HEK293T (cell line): ENCODE data around the gene ATP6V1E1.

ENCODE experiments used
- FOXA1 ChIP-seq: fragments of 450-650 bp; IDR thresholded peaks from 2 replicates; pipeline ENCODE4 v1.6.1; 2016; ENCODE audit warnings: mild to moderate bottlenecking
- FOXK2 ChIP-seq: fragments of 450-650 bp; IDR thresholded peaks from 2 replicates; pipeline ENCODE4 v1.6.1; 2016; ENCODE audit warnings: mild to moderate bottlenecking
- FOXM1 ChIP-seq: fragments of 450-650 bp; IDR thresholded peaks from 2 replicates; pipeline ENCODE4 v1.6.1; 2017; ENCODE audit warnings: mild to moderate bottlenecking, borderline replicate concordance
- HDGF ChIP-seq: fragments of 450-650 bp; IDR thresholded peaks from 2 replicates; pipeline ENCODE4 v1.6.1; 2017; ENCODE audit warnings: antibody characterized with exemption, borderline replicate concordance
- LEF1 ChIP-seq: fragments of 450-650 bp; IDR thresholded peaks from 2 replicates; pipeline ENCODE4 v1.6.1; 2017; ENCODE audit warnings: mild to moderate bottlenecking, borderline replicate concordance
- NFRKB ChIP-seq: fragments of 450-650 bp; IDR thresholded peaks from 2 replicates; pipeline ENCODE4 v1.6.1; 2016; ENCODE audit warnings: mild to moderate bottlenecking, moderate library complexity
- SP1 ChIP-seq: fragments of 450-650 bp; IDR thresholded peaks from 2 replicates; pipeline ENCODE4 v1.6.1; 2017
- SUZ12 ChIP-seq: fragments of 450-650 bp; IDR thresholded peaks from 2 replicates; pipeline ENCODE4 v1.6.1; 2016; ENCODE audit warnings: mild to moderate bottlenecking
- TARDBP ChIP-seq: fragments of 450-650 bp; IDR thresholded peaks from 2 replicates; pipeline ENCODE4 v1.6.1; 2016
- ZNF384 ChIP-seq: fragments of 450-650 bp; IDR thresholded peaks from 2 replicates; pipeline ENCODE4 v1.6.1; 2016
- TF ChIP-seq, protein P1 (sequence below): fragments of 450-650 bp; IDR thresholded peaks from 2 replicates; pipeline ENCODE4 v1.6.1; 2016

DNA sequence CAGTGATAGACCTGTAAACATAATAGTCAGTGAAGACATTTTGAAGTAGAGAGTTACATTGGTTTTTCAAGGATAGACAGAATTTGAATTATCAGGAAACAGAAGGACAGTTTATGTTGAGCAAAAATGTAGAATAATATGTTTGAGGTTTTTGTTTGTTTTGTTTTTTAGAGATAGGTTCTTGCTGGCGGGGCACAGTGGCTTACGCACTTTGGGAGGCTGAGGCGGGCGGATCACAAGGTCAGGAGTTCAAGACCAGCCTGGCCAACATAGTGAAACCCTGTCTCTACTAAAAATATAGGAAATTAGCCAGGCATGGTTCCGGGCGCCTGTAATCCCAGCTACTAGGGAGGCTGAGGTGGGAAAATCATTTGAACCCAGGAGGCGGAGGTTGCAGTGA, 45.6 kb upstream of the ATP6V1E1 start:
- no peak for TF ChIP-seq FOXK2
- TF ChIP-seq FOXM1: no peak
- no peak for TF ChIP-seq SUZ12
- no peak for TF ChIP-seq HDGF
- TF ChIP-seq NFRKB: no peak
- TF ChIP-seq SP1: no peak
- TF ChIP-seq LEF1: no peak
- no peak for TF ChIP-seq FOXA1
- TF ChIP-seq, protein P1, sequence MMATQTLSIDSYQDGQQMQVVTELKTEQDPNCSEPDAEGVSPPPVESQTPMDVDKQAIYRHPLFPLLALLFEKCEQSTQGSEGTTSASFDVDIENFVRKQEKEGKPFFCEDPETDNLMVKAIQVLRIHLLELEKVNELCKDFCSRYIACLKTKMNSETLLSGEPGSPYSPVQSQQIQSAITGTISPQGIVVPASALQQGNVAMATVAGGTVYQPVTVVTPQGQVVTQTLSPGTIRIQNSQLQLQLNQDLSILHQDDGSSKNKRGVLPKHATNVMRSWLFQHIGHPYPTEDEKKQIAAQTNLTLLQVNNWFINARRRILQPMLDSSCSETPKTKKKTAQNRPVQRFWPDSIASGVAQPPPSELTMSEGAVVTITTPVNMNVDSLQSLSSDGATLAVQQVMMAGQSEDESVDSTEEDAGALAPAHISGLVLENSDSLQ: no peak
- TF ChIP-seq ZNF384: no peak
- TF ChIP-seq TARDBP: no peak
